Epithelial cell of prostate (primary cell): ENCODE data around the gene LSR.

Source experiments
- DNase-seq: peaks from one replicate; pipeline ENCODE4 v3.0.0-alpha.2; 2011; ENCODE audit warnings: low read depth, low spot score
- H3K27ac ChIP-seq: fragments of 450-650 bp; 2 replicates; pipeline ENCODE4 v1.5.1; 2017; ENCODE audit warnings: mild to moderate bottlenecking

LSR gene

DNA sequence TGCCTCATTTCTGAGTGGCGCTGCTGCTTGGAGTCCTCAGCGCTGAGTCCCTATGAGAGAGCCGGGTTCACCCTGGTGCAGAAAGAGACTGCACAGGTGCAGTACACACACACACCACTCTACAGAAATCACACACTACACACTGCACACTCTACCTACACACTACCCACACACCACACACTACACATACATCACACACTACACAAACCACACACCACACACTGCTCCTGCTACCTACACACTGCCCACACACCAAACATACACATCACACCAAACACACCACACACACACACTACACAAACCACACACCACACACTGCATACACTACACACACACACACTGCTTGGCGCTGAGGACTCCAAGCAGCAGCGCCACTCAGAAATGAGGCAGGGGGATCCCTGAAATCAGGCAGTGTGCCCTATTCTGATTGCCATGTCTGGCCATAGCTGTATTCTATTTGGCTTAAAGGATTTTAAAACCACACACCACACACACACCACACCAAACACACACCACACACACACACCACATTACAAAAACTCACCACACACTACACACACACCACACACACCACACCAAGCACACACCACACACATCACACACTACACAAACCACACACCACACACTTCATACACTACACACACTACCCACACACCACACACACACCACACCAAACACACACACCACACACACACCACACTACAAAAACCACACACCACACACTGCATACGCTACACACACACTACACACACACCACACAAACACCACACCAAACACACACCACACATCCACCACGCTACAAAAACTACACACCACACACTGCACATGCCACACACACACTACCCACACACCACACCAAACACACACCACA lies 48.1 kb downstream of the LSR start:
- no peak overlapping the region for H3K27ac ChIP-seq
- no peak for DNase-seq

- H3K27ac ChIP-seq: no peak overlapping the region
- no peak for DNase-seq
These were observed 48.7 kb downstream of the LSR start for GRCh38 chr19:35297515-35297848.

GRCh38 chr19:35297922-35298321 lies 49.1 kb downstream of the LSR start:
- H3K27ac ChIP-seq: no peak overlapping the region
- DNase-seq: no peak

GRCh38 chr19:35298561-35298972 lies 49.8 kb downstream of the LSR start:
- DNase-seq: no peak
- no peak overlapping the region for H3K27ac ChIP-seq

GRCh38 chr19:35299523-35300338 lies 50.9 kb downstream of the LSR start:
- H3K27ac ChIP-seq: no peak overlapping the region
- DNase-seq: no peak

GRCh38 chr19:35300339-35300649 lies 51.5 kb downstream of the LSR start:
- DNase-seq: no peak
- H3K27ac ChIP-seq: no peak overlapping the region

DNA sequence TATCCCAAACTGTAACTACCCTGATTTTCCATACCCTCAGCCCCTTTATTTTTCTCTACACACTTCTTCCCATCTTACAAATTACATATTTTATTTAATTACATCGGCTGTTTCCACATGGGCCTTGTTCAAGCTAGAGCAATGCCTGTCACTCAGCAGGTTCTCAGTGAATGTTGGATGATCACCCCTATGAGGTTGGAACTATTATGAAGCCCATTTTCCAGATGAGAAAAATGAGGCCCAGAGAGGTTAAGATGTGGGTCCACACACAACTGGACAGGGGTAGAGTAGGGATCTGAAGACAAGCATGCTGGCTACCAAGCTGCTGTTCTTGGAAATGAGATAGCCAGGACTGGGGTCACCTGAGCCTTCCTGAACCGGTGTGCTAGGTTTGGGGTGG lies 53.2 kb downstream of the LSR start:
- H3K27ac ChIP-seq: no peak overlapping the region
- no peak for DNase-seq

DNA sequence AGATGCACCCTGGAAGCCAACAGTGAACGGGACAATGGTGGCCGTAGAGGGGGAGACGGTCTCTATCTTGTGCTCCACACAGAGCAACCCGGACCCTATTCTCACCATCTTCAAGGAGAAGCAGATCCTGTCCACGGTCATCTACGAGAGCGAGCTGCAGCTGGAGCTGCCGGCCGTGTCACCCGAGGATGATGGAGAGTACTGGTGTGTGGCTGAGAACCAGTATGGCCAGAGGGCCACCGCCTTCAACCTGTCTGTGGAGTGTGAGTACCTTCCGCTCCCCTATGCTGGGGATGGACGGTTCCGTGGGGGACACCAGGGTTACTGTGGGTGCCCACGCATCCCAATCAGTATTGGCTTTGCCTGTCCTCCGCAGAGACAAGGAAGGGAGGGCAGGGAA lies 53.6 kb downstream of the LSR start:
- DNase-seq: no peak
- H3K27ac ChIP-seq: no peak overlapping the region

- no peak overlapping the region for H3K27ac ChIP-seq
- DNase-seq: no peak
These were observed 54.6 kb downstream of the LSR start for GRCh38 chr19:35303357-35303915.

- no peak overlapping the region for H3K27ac ChIP-seq
- DNase-seq: no peak
These were observed 55.2 kb downstream of the LSR start for GRCh38 chr19:35304036-35304435.

DNA sequence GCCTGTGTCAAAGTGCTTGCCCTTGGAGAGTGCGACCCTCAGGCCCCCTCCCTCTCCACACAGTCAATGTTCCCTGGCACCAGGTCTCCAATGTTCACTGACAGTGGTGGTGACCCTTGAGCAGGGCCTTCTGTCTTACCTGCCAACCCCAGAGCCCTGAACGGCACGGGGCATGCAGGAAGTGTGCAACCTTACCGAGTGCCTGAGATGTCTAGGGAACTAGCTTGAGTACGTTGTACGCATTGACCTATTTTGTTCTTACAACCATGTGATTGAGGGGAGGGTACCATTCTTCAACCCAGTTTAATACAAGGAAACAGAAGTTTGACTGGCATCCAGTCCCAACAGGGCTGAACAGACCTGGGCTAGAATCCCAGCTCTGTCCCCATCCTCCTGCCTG lies 56.4 kb downstream of the LSR start:
- H3K27ac ChIP-seq: no peak overlapping the region

DNA sequence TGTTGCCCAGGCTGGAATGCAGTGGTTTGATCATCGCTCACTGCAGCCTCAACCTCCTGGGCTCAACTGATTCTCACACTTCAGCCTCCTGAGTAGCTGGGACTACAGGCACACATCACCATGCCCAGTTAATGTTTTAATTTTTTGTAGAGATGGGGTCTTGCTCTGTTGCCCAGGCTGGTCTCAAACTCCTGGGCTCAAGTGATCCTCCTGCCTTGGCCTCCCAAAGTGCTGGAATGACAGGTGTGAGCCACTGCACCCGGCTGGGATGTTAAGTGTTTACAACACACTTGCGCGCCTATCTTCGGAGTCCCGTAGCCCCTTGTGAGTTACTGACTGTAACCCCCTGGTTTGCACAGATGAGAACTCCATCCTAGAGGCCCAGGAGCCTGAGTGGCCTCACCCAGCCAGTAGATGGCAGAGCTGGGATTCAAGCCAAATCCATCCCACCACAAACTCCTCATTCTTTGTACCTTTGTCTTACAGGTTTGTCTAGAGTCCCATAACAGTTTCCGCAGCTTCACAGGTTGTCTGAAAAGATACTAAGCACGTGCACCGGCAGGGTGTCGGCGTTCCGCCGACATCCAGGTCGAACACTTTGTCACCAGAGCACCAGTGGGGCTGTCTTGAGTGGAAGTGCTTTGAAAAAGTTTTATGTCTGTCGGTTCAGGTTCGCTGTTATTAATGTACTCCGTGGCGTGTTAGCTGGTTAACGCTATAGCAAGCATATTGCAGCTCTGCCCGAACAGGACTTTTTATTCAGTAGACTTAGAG lies 57.9 kb downstream of the LSR start:
- no peak for DNase-seq
- no peak overlapping the region for H3K27ac ChIP-seq

More for the DNA sequence above, 56.4 kb downstream of the LSR start:
- no peak for DNase-seq

DNA sequence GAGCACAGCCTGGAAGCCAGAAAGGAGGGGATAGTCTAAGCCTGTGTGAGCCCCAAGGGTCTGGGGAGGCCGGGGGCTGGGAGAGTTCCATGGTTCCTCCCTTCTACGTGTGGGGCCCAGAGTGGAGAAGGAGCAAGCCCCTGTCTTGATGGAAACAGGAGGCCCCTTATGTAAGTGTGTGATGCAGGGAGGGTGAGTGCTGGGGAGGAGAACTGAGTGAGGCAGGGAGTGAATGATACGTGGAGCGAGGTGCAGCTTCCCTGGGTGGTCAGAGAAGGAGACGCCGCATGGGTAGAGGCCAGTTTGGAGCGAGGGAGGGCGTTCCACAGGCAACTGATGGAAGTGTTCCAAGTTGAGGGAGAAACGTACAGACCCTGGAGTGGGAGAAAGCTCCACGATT lies 59.1 kb downstream of the LSR start:
- no peak for DNase-seq
- no peak overlapping the region for H3K27ac ChIP-seq

GRCh38 chr19:35308910-35309309 lies 60.1 kb downstream of the LSR start:
- H3K27ac ChIP-seq: no peak overlapping the region
- no peak for DNase-seq

DNA sequence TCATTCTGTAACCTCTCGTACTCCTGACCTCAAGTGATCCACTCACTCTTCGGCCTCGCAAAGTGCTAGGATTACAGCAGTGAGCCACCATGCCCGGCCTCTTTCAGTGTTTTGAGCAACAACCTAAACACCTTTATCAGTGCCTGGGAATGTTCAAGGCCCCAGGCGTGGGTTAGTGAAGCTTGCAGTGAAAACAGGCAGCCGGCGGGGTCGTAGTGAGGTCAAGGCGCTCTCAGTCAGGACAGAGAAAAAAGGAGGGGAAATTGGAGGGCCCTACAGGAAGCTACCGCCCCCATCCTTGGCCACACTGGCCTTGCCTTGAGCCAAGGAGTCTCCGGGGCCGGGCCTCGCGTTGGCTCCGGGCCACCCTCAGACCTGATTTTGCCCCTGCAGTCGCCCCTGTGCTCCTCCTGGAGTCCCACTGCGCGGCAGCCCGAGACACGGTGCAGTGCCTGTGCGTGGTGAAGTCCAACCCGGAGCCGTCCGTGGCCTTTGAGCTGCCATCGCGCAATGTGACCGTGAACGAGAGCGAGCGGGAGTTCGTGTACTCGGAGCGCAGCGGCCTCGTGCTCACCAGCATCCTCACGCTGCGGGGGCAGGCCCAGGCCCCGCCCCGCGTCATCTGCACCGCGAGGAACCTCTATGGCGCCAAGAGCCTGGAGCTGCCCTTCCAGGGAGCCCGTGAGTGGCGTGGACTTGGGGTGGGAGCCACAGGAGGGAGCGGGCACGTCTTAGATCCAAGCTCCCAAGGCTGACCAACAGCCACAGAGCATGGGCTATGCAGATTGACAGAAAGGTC lies 60.9 kb downstream of the LSR start:
- DNase-seq: no peak
- no peak overlapping the region for H3K27ac ChIP-seq

GRCh38 chr19:35310331-35310730 lies 61.5 kb downstream of the LSR start:
- no peak for DNase-seq
- no peak overlapping the region for H3K27ac ChIP-seq

DNA sequence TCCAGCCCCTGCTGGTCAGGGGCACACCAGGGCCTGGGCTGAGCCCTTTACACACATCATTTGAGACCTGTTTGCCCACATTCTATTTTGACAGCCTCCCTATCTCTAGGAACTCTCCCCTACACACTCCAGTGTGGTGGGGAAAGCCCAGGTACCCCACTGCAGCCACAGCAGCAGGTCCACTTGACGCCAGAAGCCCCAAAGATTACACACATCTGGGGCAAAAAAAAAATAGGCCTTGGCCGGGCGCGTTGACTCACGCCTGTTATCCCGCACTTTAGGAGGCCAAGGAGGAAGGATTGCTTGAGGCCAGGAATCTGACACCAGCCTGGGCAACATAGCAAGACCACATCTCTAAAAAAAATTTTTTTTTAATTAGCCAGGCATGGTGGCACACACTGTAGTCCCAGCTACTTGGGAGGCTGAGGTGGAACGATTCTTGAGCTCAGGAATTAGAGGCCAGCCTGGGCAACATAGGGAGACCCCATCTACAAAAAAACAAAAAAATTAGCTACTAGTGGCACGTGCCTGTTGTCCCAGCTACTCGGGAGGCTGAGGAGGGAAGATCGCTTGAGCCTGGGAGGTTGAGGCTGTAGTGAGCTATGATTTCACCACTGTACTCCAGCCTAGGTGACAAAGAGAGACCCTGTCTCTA lies 62.1 kb downstream of the LSR start:
- no peak overlapping the region for H3K27ac ChIP-seq
- DNase-seq: no peak

DNA sequence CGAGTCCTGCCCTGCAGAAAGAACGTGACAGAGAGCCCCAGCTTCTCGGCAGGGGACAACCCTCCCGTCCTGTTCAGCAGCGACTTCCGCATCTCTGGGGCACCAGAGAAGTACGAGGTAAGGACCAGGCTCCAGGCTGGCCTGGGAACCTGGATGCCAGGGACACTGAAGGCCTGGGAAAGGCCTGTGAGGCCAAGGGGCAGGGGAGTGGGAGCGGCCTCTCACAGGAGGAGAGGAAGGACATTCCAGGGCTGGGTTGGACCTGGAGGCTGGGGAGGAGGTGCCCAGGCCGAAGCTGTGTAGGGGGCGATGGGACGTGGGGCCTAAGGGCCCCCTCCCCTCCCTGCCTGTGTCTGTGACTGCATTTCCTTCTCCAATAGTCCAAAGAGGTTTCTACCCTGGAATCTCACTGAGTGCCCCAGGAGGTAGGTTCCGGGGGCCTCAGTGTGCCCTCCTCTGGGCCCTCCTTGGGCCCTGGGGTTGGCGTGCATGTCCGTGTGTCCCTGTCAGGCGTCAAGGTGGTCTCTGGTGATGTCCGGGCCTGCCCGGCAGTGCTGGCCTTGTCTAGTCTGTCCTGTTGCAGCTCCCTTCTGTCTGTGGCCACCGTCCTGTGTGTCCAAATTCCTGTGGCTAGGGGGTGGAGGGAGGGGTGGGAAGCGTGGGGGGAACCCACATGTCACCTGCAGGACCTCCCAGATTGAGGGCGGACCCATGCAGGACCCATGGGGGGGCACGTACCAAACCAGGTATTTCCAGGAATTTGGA lies 63.3 kb downstream of the LSR start:
- H3K27ac ChIP-seq: no peak overlapping the region
- no peak for DNase-seq

- no peak for DNase-seq
These were observed 64.8 kb downstream of the LSR start for GRCh38 chr19:35313587-35313986.

More at GRCh38 chr19:35313587-35313986, 64.8 kb downstream of the LSR start:
- H3K27ac ChIP-seq: no peak overlapping the region
